Upper lobe of left lung (tissue), 6 donors: Measurements from ENCODE around the gene EFCAB10. TPM values are rescaled to one million over a fixed set of nuclear protein-coding genes. Genes with fewer than 3 reads are reported as not detected.
A peak's percentile ranks its signal among the peaks of the same experiment; 100 is the strongest.

Experiments used
- ATAC-seq, 2 donors: fragments of 200-7000 bp; cut with Tn5 transposase; one replicate each; pipeline ENCODE4 v1.9.1; 2022; ENCODE audit warnings: mild to moderate bottlenecking in 2 of 2, moderate library complexity in 2 of 2; ENCODE audit not compliant: low FRiP score in 2 of 2
- DNase-seq, 2 donors: peaks; one replicate each; pipeline ENCODE4 v3.0.0-alpha.2; 2019 to 2020
- H3K27ac ChIP-seq, 4 donors: fragments of 200-600 bp; sonication (generic); one replicate each; pipeline ENCODE4 v1.5.1; 2016 to 2019
- H3K27me3 ChIP-seq, 4 donors: fragments of 200-600 bp; sonication (generic); one replicate each; pipeline ENCODE4 v1.5.1; 2017 to 2019
- H3K36me3 ChIP-seq, 4 donors: fragments of 200-600 bp; sonication (generic); one replicate each; pipeline ENCODE4 v1.5.1; 2016 to 2019
- H3K4me1 ChIP-seq, 4 donors: fragments of 200-600 bp; sonication (generic); one replicate each; pipeline ENCODE4 v1.5.1; 2018 to 2019
- H3K4me3 ChIP-seq, 4 donors: fragments of 200-600 bp; sonication (generic); one replicate each; pipeline ENCODE4 v1.5.1; 2017 to 2019; ENCODE audit warnings: mild to moderate bottlenecking in 2 of 4, moderate library complexity in 1 of 4
- H3K9me3 ChIP-seq, 4 donors: fragments of 200-600 bp; sonication (generic); one replicate each; pipeline ENCODE4 v1.5.1; 2018 to 2019
- EP300 ChIP-seq, 4 donors: sonication (generic); formaldehyde crosslinking; IDR thresholded peaks; one replicate each; pipeline ENCODE4 v1.5.1; 2017; ENCODE audit warnings: antibody characterized with exemption in 4 of 4, control low read depth in 2 of 4
- POLR2A ChIP-seq, 4 donors: fragments of 450-650 bp; IDR thresholded peaks; one replicate each; pipeline ENCODE4 v1.5.1; 2016 to 2017; ENCODE audit warnings: antibody characterized with exemption in 4 of 4, mild to moderate bottlenecking in 2 of 4
- POLR2AphosphoS5 ChIP-seq, 2 donors: sonication (generic); formaldehyde crosslinking; IDR thresholded peaks; one replicate each; pipeline ENCODE4 v1.5.1; 2017; ENCODE audit warnings: antibody characterized with exemption in 2 of 2
- WGBS, 2 donors: methylation state at CpG; one replicate each; pipeline ENCODE4 v1.1.5; 2017 to 2018; 5-methylcytosine and 5-hydroxymethylcytosine counted together
- total RNA-seq, 6 donors: library from RNA; depleted of rRNA in 4 of 6; stranded (reverse); fragments of >200 nt in 4 of 6; gene quantifications; one replicate each; pipeline versions ENCODE4 v1.1.0 to v1.2.1, GENCODE V29; 2016 to 2021
- TF ChIP-seq, protein P1 (sequence below), 6 experiments: fragments of 450-650 bp in 4 of 6; fragments of 200-600 bp in 2 of 6; sonication (generic) in 2 of 6; IDR thresholded peaks; one replicate each; pipeline ENCODE4 v1.5.1; 2016 to 2019; ENCODE audit warnings: antibody characterized with exemption in 6 of 6
- donor health status: DM: no; HTN: no; CAD: no; lungs with moderate emphysema.
- donor health status: DM: no; HTN: yes; CAD: no; lungs with severe emphysema.

EFCAB10 gene
- total RNA-seq, 6 donors from 2014 or later = 0.86 to 26.2 (median 5.1) TPM; not detected in 1

GRCh38 chr7:105611856-105612775 lies 30.8 kb upstream of the EFCAB10 start:
- Histone ChIP-seq H3K9me3 (no peaks in the 10 kb centered on the region), H3K27me3 (no peaks in the 10 kb centered on the region), H3K4me1 (no peaks in the 10 kb centered on the region), H3K4me3 (no peak overlapping the region), H3K27ac (no peak overlapping the region), H3K36me3 (peaks cover 0 to 29% (median 21%) of the 10 kb centered on the region in 4 donors)
- TF ChIP-seq, protein P1, sequence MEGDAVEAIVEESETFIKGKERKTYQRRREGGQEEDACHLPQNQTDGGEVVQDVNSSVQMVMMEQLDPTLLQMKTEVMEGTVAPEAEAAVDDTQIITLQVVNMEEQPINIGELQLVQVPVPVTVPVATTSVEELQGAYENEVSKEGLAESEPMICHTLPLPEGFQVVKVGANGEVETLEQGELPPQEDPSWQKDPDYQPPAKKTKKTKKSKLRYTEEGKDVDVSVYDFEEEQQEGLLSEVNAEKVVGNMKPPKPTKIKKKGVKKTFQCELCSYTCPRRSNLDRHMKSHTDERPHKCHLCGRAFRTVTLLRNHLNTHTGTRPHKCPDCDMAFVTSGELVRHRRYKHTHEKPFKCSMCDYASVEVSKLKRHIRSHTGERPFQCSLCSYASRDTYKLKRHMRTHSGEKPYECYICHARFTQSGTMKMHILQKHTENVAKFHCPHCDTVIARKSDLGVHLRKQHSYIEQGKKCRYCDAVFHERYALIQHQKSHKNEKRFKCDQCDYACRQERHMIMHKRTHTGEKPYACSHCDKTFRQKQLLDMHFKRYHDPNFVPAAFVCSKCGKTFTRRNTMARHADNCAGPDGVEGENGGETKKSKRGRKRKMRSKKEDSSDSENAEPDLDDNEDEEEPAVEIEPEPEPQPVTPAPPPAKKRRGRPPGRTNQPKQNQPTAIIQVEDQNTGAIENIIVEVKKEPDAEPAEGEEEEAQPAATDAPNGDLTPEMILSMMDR (IDR thresholded peaks at IDR 0.05) = no peak
- TF ChIP-seq POLR2AphosphoS5 (IDR thresholded peaks at IDR 0.05) = no peak
- no peak for TF ChIP-seq POLR2A (IDR thresholded peaks at IDR 0.05)
- no peak for TF ChIP-seq EP300 (IDR thresholded peaks at IDR 0.05)
- WGBS, 2 donors = 89 to 92% methylated on average over 15 to 16 of the region's 16 CpGs
- peak in 1 of 2 donors; percentile 30 for DNase-seq
- ATAC-seq = no peak

GRCh38 chr7:105610165-105610930 lies 29.1 kb upstream of the EFCAB10 start:
- DNase-seq (no peak), ATAC-seq (no peak)
- WGBS, 2 donors = 82 to 95% methylated on average over 8 of the region's 8 CpGs
- peaks cover 0 to 21% (median 17%) of the 10 kb centered on the region in 4 donors for H3K36me3 ChIP-seq
- H3K4me3 ChIP-seq = no peak overlapping the region
- H3K4me1 ChIP-seq = no peaks in the 10 kb centered on the region
- H3K9me3 ChIP-seq = no peaks in the 10 kb centered on the region
- H3K27me3 ChIP-seq = no peaks in the 10 kb centered on the region
- TF ChIP-seq, protein P1 (IDR thresholded peaks at IDR 0.05) = no peak
- TF ChIP-seq POLR2A (IDR thresholded peaks at IDR 0.05) = no peak
- no peak for TF ChIP-seq EP300 (IDR thresholded peaks at IDR 0.05)
- no peak for TF ChIP-seq POLR2AphosphoS5 (IDR thresholded peaks at IDR 0.05)
- H3K27ac ChIP-seq = no peak overlapping the region

- no peaks in the 10 kb centered on the region for H3K9me3 ChIP-seq
- no peaks in the 10 kb centered on the region for H3K36me3 ChIP-seq
- no peaks in the 10 kb centered on the region for H3K27me3 ChIP-seq
- ATAC-seq (peak in 1 of 2 donors; percentile 24), DNase-seq (peak in 1 of 2 donors; percentile 30)
- 66 to 72% methylated on average over 19 of the region's 19 CpGs for WGBS, 2 donors
- H3K4me3 ChIP-seq = no peak overlapping the region
- peaks cover 0 to 10% (median 0%) of the 10 kb centered on the region in 4 donors for H3K4me1 ChIP-seq
- TF ChIP-seq EP300 (IDR thresholded peaks at IDR 0.05) (no peak), POLR2A (IDR thresholded peaks at IDR 0.05) (no peak), POLR2AphosphoS5 (IDR thresholded peaks at IDR 0.05) (no peak)
- TF ChIP-seq, protein P1 (IDR thresholded peaks at IDR 0.05) = no peak
- H3K27ac ChIP-seq = no peak overlapping the region
Observed at GRCh38 chr7:105602325-105603305, 21.3 kb upstream of the EFCAB10 start.
